HG03108 (cell line): Measurements from ENCODE around the gene SLC22A23.

ENCODE experiments used
- ATAC-seq: cut with Tn5 transposase; IDR thresholded peaks from one replicate; pipeline ENCODE4 v1.9.1; 2021; ENCODE audit warnings: moderate library complexity; ENCODE audit not compliant: unreplicated experiment

SLC22A23 gene

DNA sequence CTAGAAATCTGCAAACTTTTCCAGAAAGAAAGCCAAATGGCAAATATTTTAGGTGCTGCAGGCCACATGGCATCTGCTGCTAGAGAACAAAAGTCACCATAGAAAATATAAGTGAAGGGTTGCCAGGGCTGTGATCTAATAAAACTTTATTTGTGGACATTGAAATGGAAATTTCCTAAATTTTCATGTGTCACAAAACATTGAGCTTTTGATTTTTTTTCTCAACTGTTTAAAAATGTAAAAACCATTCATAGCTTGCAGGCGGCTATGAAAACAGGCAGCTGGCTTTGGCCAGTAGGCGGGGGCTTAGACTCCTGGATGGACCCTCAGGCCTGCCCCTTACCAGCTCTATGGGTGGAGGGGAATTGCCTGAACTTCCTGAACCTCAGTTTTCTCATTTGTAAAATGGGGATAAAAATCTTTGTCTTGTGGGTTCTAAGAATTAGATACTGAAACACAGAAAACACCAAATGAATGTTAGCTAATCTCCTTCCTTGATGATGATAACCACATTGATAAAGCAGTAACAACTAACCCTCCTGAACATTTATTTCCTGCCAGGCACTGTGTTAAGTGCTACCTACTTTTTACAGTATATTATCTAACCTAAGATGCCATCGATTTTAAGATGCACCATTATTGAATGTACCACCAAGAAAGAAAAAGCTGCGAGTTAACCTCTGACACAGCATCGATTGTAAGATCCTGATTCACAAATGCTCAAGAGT, 85.5 kb downstream of the SLC22A23 start:
- ATAC-seq = no peak

DNA sequence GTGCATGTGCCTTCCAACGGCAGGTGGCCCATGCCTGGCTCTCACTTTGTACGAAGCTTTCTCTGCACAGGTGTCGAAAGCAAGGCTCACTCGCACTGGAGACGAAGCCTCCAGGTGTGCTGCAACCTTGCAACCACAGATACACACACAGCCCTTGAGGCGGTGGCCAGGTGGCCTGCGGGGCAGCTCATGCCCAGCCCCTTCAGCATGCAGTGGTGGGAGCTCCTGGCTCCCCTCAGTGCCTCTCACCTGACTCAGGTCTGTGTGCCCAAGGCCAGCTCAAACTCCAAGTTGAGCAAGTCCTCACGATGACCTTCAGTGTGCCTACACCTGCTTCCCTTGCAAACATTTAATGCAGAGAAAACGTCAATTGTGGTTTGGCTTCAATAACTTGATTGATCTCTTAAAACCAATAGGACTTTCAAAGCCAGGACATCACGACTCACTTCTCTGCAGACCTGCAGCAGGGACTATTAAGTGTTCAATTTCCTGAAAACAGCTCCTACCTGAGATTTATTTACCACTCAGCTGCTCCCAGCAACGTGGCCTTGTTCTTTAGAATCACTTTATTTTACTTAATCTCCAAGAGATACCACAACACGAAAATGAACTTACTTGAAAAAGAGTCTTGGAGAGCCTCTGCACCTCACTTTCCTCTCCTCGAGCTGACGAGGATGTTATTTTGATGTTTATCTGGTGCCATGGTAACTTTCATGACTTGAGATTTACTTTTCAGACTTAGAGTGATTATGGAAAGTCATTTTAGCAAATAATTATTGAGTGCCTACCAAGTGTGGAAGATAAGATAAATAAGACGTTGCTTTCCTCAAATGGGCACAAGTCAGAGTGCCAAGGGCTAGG, 86.3 kb downstream of the SLC22A23 start:
- ATAC-seq = no peak

DNA sequence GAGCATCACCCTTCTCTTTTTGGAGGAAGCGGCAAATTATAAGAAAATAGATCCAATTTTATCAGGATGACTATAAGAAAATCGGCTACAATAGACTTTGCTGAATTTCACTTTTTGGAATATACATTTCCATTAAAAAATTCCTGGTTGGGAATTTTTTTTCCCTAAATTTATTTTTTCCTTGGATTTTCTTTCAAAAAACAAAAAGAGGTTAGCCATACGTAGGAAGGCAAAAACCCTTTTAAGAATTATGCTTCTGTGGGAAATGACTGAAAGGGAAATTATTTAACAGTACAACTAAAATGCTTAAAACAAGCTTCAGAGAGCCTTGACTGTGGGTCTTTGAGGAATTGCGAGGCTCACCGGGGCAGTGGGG, 86.9 kb downstream of the SLC22A23 start:
- no peak for ATAC-seq

DNA sequence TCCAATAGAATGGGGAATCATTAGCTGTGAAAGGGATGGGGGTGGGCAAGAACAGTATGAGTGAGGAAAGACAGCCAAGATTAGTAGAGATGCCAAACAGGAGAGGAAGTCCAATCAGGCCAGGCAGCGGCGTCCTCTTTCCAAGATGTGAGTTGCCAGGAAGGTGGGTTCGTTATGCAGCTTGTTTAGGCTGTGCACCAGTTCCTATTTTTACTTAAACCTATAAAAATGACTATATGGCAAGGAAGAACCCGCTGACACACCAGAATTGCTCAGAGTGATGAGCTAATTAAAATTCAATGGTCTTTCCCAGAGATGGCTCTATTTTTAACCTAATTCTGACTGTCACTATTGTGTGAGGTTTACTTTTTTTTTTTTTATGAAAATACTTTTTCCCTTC, 88.2 kb downstream of the SLC22A23 start:
- no peak for ATAC-seq

DNA sequence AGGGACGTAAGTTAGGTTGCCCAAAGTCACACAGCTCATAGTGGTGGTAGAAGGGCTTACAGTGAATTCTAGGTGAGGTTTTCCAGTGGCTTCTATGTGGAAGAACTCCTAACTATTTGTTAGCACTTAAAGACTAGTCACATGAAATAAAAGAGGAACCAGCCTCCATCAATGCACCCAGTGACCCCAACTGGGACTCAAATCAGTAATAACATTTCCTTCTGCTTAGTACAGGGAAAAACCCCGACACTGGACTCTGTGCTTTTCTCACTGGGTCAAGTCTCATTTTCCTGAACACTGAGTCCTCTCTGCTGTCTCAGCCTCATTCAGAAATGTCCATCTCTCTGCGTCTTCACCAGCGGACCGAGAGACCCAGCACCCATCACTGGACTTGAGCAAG, 89.2 kb downstream of the SLC22A23 start:
- no peak for ATAC-seq

DNA sequence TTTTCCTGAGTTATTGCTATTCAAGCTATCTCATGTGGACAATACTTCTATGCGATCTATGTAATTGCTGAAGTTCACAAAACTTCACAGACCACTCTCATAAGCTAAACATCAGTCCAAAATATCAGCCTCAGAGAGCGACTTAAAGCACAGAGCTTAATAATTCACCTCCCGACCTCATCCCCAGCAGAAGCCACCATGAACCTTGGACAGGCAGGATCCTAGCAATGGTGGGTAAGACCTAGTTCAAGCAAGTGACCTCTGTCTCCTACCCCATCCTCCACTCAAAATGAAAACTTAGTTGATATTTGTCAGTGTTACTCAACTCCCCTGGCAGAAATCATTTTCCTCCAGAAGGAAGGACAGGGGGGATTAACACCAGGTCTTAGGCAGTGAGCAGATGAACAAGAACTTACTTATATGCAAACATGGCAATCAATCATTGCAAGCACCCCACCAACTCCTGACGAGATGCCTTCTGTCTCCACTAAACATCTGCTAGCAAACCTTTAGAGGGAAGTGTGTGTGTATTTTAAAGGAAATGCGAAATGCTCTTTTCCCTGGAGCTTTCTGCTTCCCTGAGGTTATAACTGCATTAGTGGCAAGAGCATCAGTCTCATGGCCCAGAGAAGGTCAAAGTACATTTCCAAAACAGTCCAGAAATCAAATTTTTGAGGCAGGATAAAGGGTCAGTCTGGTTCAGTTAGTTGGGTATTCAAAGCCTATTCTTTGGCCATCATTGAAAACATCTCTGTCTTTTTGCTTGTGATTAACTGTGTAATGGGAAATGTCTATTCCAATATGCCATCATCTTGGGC, 90.0 kb downstream of the SLC22A23 start:
- no peak for ATAC-seq

DNA sequence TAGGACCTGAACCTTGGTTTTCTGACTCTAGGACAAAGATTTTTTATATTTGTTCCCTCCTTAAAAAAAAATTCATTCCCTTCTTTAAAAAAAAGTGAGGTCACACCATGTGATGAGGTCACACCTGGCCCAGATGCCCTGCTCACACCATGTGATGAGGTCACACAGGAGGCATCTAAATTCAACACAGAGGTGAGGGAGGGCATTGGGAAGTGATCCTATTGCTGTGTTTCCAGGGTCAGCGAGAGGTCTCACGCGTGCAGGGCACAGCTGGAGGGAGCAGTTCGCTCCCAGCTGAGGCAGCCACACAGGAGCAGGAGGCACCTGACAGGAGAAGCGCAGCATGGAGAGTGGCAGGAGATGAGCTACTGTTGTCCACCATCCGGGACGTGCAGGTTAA, 92.5 kb downstream of the SLC22A23 start:
- ATAC-seq = no peak

DNA sequence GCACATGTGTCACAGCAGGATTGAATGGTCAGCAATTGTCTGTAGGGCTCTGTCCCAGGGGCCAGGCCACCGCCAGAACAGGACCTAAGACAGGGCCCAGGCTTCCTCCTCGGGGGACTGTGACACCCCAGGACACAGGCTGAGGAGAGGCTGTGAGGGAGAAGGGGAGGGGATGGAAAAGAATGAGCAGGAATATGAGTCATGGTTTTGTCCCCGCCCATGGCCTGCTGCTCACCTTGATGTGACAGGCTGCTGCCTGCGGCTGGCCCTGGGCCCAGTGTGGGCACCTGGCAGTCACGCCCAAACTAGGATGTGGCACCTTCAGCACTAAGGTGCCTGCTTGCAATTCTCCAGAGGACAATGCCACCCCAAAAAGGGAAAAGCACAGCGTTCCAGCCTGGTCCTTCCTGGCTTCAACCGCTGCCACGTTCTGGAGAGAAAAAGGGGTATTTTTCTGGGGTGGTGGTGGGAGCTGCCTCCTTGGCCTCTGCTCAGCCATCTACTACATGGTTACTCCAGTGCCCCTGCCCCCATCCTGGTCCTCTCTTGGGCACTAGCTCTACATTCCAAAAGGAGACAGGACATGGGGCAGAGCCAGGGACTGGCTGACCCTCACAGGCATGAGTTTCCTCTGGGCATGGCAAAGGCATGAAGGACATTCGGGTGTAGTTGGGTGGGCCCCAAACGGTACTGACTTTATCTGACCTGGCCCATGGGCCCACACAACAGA, 93.4 kb downstream of the SLC22A23 start:
- ATAC-seq = no peak

DNA sequence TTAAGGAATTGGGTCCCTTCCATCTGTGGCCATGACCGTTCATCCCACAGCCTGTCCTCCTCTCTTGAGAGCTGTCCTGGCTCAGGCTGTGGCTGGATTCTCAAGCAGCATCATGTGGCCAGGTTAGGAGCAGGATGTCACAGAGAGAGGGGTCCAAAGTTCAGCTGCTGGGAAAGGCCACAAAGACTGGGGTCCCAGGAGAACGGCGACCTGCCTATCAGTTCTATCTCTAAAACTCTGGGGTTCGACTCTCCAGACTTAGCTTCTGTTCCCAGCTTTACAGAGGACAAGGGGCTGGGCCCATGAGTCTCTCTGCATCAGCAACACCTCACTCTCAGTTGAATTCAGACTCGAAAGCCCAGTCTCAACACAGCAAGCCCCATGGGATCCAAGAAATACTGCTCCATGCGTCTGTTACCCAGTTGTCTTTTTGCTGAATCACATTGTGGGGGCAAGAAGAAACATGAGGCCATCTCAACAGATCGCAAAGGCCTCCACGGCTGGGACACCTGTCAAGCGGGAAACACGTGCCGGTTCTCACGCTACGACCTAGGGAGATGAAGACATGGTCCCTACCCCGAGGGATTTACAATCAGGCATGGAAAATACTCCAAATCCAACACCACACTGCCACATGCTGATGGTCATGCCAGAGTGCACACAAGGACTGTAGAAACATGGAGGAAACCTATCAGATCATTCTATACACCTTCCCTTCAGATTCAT, 95.4 kb downstream of the SLC22A23 start:
- no peak for ATAC-seq

DNA sequence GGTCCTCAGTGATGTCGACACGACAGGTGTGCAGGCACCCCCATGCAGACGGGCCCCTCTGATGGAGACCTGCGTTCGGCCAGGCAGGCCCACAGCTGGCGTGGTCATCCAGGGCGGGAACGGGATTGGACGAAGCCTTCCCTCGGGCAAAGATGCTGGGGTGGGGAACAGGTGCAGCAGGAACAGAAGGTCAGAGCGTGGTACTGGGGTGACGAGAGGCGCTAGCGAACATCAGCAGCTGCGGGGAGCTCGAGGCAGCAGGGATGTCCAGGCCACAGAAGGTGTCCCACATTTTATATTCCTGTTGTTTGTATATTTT, 96.2 kb downstream of the SLC22A23 start:
- ATAC-seq = no peak

DNA sequence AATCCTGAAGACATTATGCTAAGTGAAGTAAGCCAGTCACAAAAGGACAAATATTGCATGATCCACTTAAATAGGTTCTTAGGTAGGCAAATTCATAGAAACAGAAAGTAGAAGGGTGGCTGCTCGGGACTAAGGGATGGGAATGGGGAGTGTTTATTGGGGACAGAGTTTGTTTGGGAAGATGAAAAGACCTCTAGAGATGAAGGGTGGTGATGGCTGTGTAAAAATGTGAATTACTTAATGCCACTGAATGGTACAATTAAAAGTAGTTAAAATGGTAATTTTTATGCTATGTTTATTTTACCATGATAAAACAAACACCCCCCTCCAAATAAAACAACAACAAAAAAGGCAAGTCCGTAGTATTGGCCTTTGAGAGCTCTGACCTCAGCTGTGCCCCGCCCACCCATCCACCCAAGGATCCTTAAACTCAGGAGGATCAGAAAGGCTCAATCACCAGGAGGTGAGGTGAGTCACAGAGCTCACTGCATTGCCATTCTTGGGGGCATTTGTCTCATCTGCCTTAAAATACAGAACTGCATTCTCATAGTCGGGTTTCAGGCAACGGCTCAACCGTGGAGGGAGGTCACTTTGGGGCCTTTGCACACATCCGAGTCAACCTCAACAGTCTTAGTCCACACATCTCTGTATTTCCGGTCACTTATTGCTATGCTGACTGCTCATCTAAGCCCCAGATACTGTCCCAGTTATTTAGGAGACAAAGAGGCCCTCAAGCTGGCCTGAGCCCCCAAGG, 96.7 kb downstream of the SLC22A23 start:
- no peak for ATAC-seq

DNA sequence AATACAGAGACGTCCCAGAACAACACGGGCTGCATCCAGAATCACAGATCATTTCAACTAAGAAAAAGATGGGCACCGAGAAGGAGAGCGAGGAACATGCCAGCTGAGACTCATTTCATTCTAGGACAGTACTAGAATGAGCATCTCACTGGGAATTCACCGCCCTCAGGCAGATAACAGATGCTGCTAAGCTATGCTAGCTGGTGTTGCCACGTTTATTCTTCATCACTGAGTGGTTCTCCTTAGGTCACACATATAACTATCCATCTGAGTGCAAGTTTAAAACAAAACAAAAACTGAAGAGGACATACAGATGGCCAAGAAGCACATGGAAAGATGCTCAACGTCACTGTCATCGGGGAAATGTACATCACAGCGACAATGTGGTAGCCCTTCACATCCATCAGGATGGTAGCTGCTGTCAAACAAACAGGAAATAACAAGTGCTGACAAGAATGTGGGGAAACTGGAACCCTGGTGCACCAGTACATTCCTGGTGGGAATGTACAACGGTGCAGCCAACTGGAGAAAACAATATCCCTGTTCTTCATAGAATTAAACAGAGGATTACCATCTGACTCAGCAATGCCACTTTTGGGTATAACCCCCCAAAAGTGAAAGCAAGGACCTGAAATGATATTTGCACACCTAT, 97.6 kb downstream of the SLC22A23 start:
- ATAC-seq = no peak

DNA sequence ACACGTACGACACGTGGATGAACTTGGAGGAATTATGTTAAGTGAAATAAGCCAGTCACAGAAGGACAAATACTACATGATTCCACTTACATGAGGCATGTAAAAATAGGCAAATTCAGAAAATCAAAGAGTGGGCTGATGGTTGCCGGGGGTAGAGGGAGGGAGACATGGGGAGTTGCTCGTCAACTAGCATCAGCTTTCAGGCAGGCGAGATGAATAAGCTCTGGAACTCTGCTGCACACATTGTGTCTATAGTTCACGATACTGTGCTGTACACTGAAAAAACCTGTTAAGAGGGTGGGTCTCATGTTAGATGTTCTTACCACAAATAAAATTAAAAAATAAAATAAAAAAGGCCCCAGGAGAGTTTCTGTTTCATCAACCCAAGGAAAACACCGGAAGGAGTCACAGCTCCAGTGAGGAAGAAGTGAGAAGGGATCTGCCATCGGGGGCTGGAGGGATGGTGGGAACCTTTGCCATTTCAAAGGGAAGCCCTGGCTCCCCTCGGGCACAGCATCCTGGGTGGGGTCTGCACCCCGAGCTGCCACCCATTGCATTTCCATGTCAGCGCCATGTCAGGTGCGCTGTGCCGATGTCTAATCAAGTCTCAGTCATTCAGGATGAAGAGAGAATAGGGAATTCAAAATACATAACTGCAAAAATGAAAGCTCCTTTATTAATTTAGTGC, 98.3 kb downstream of the SLC22A23 start:
- ATAC-seq = no peak

DNA sequence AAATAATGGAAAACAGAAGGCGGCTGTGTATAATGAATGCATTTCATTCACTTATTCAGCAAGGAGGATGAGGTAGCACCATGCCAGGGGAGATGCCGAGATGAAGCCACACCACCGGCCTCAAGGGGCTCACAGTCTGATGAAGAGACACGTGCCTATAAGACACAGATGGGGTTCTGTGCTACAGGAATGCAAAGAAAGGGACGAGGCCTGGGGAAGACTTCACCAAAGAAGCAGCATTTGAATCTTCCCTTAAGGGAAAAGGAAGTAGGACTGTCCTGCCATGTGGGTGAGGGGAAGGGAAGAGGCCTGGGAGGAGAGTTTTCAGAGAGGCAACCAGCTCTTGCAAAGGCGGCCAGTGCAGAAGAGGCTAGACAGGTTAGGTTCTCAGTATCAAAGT, 99.2 kb downstream of the SLC22A23 start:
- no peak for ATAC-seq

DNA sequence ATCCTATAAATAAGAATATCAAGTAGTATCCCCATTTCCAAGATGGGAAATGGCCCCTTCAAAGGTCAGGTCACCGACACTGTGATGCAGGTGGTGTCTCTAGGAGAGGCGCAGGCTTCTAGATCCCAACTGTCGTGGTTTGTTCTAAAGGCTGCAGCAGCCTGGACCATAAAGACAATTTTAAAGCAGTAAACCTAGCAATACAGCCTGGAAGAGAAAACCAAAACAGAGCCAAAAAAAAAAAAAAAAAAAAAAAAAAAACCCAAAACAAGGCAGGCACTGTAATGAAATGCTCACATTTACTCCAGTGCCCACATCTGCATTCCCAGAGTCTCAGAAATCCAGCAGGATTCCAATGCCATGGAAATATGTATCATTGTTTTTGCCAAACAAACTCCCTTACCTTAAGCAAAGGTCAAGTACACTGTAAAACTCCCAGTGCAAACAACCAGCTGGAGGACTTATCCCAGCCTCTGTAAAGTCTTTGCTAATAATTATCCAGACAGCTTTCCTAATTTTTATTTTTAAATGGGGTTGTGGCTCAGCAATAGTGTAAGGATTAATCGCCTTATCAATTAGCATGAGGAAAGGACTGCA, 99.9 kb downstream of the SLC22A23 start:
- ATAC-seq = no peak

DNA sequence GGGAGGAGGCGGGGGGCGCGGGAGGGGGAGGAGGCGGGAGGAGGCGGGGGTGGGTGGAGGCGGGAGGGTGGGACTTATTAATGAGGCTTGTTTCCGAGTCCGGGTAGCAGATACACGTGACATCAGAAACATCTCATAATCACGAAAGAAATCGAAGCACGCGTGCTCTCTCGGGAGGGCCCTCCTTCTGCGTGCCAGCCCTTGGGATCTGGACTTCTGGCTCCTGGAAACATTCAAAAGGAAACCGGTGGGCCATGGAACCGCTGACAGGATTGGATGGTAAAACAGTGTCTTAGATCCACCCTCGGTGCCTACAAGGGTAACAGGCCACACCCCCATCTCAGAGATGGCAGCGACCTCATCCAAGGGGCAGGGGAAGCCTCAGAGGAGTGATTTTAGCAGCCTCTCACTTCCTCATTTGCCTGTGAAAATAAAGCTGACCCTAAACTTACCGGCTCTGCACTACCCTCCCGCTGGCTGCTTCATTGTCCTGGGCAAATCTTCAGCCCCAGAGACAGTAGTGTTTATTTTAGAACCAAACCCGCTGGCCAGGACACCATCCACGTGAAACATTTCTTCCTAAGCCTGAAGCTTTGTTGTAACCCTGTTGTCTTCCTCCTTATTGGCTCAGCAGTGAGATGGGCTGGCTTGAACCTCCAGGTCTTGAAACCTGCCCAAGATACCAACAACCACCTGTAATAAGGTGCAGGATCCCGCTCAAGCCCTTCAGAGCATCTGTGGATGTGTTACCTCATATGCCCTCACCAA, 100.6 kb downstream of the SLC22A23 start:
- ATAC-seq = peak; percentile 86

DNA sequence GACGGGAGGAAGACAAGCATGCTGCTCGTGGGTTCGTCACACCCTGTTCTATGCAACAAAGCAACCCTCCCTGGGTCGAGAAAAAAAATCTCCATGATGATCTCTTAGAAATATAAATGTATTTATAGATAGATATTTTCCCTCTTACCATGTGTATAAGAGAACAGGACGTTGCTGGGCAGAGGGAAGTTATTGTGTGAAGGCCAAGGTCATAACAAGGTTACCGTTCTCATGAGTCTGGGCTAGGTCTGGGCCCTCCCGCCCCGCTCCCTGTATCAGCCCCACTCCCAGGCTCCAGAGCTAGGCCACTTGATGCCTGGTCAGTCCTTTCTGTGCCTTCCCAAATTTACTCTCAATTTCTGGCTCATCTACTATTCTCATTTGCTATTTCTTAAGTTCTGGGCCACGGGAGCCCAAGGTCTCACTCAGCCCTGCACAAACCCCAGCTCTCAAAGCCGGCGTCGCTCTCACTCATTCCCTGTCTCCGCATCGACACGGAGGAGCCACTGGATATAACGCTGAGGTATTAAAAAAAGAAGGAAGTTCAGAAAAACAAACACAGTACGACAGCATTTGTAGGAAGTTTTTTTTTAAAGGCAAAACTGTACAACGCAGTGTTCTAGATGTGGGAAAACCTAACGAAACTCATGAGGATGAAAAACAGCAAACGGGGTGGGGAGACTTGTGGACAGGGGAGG, 101.3 kb downstream of the SLC22A23 start:
- no peak for ATAC-seq
